ENCODE results near the gene SCLT1. TPM values are rescaled to one million over a fixed set of nuclear protein-coding genes. Genes with fewer than 3 reads are reported as not detected.

The SCLT1 gene
- polyA plus RNA-seq, 2 of the 4 experiments (the other 2 are of a cell fraction): 7.4 to 12.1 TPM

DNA sequence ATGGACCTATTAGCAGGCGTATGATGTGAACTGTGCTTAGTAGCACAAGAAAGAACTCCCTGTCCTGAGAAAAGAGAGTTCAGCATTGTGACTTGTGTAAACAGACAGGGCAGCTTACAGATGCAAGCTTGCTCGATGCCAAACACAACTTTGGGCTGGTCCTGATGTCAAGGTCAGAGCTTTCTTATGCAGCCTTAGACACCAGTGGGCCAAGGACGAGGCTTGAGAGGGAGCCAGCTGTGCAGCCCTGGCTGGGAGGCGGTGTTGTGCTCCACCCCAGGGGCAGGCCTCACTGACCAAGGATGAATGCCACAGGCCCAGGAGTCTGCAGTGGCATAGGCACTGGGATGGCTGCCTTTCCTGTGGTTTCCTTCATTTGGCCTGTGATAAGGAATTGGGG lies 248.4 kb downstream of the SCLT1 start:
- Histone ChIP-seq H3K4me3 (no peak overlapping the region), H3K27ac (no peak overlapping the region), H3K9me3 (no peaks in the 10 kb centered on the region), H3K4me1 (peaks cover 52% of the 10 kb centered on the region), H3K4me2 (0 out of 3 replicates have a peak overlapping the region, but pooled peaks have one; percentile 19)
- ChIA-PET CTCF (interaction anchor here (0.9 kb wide), 1 partner anchor 19 kb away, joined by 5 read pairs; no protein-coding TSS in a partner anchor), POLR2A (no interaction called here)
- ATAC-seq (peak in 1 of 2 experiments; percentile 10; a peak in 1 of 6 replicates), FAIRE-seq (no peak), DNase-seq (ENCODE audit: low read depth in 1 of 2, low spot score in 1 of 2) (no peak)
- TF ChIP-seq, protein P1, sequence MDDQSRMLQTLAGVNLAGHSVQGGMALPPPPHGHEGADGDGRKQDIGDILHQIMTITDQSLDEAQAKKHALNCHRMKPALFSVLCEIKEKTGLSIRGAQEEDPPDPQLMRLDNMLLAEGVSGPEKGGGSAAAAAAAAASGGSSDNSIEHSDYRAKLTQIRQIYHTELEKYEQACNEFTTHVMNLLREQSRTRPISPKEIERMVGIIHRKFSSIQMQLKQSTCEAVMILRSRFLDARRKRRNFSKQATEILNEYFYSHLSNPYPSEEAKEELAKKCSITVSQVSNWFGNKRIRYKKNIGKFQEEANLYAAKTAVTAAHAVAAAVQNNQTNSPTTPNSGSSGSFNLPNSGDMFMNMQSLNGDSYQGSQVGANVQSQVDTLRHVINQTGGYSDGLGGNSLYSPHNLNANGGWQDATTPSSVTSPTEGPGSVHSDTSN (IDR thresholded peaks at IDR 0.05): no peak
- TF ChIP-seq, protein P2, sequence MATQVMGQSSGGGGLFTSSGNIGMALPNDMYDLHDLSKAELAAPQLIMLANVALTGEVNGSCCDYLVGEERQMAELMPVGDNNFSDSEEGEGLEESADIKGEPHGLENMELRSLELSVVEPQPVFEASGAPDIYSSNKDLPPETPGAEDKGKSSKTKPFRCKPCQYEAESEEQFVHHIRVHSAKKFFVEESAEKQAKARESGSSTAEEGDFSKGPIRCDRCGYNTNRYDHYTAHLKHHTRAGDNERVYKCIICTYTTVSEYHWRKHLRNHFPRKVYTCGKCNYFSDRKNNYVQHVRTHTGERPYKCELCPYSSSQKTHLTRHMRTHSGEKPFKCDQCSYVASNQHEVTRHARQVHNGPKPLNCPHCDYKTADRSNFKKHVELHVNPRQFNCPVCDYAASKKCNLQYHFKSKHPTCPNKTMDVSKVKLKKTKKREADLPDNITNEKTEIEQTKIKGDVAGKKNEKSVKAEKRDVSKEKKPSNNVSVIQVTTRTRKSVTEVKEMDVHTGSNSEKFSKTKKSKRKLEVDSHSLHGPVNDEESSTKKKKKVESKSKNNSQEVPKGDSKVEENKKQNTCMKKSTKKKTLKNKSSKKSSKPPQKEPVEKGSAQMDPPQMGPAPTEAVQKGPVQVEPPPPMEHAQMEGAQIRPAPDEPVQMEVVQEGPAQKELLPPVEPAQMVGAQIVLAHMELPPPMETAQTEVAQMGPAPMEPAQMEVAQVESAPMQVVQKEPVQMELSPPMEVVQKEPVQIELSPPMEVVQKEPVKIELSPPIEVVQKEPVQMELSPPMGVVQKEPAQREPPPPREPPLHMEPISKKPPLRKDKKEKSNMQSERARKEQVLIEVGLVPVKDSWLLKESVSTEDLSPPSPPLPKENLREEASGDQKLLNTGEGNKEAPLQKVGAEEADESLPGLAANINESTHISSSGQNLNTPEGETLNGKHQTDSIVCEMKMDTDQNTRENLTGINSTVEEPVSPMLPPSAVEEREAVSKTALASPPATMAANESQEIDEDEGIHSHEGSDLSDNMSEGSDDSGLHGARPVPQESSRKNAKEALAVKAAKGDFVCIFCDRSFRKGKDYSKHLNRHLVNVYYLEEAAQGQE (IDR thresholded peaks at IDR 0.05): no peak
- no peak for TF ChIP-seq MAZ (IDR thresholded peaks at IDR 0.05; ENCODE audit: borderline replicate concordance, low read depth, low read length)
- TF ChIP-seq JUNB (IDR thresholded peaks at IDR 0.05): no peak
- TF ChIP-seq SMC3 (IDR thresholded peaks at IDR 0.05): no peak
- TF ChIP-seq CHD2 (IDR thresholded peaks at IDR 0.05; ENCODE audit: low read length, partially characterized antibody): no peak
- TF ChIP-seq, protein P3, sequence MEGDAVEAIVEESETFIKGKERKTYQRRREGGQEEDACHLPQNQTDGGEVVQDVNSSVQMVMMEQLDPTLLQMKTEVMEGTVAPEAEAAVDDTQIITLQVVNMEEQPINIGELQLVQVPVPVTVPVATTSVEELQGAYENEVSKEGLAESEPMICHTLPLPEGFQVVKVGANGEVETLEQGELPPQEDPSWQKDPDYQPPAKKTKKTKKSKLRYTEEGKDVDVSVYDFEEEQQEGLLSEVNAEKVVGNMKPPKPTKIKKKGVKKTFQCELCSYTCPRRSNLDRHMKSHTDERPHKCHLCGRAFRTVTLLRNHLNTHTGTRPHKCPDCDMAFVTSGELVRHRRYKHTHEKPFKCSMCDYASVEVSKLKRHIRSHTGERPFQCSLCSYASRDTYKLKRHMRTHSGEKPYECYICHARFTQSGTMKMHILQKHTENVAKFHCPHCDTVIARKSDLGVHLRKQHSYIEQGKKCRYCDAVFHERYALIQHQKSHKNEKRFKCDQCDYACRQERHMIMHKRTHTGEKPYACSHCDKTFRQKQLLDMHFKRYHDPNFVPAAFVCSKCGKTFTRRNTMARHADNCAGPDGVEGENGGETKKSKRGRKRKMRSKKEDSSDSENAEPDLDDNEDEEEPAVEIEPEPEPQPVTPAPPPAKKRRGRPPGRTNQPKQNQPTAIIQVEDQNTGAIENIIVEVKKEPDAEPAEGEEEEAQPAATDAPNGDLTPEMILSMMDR (IDR thresholded peaks at IDR 0.05): no peak
- TF ChIP-seq TP53 (CRISPR knock-in tag; IDR thresholded peaks at IDR 0.05): no peak
- no peak for TF ChIP-seq HOXB13 (CRISPR knock-in tag; IDR thresholded peaks at IDR 0.05; ENCODE audit: low read depth)
- no peak for TF ChIP-seq ZC3H11A (IDR thresholded peaks at IDR 0.05)
- TF ChIP-seq FOXS1 (CRISPR knock-in tag; IDR thresholded peaks at IDR 0.05): no peak
- no peak for TF ChIP-seq JUN (IDR thresholded peaks at IDR 0.05)
- no peak for TF ChIP-seq MYC (IDR thresholded peaks at IDR 0.05; ENCODE audit: borderline replicate concordance, low read length)
- TF ChIP-seq BHLHE40 (IDR thresholded peaks at IDR 0.05; ENCODE audit: low read depth, low read length): no peak
- no peak for TF ChIP-seq HDAC2 (IDR thresholded peaks at IDR 0.05)
- WGBS (ENCODE audit: missing lambda C conversion rate): 68% methylated on average over 2 of the region's 4 CpGs

DNA sequence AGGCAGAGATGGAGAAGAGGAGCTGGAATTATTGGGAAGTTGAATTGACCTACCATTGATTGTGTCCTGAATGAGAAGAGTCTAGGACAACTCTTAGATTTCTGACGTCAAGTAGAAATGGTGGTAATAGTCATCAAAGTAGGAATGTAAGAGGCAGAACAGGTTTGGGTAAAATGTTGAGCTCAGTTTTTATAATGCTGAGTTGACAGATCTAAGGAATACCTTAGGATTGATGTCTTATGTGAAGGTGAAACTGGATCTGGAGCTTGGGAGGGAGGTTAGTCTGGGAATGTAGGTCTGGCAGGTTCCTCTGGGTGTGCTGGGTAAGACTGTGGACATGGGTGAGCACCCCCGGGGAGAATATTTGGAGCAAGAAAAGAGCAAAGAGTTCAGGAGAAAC lies 251.9 kb downstream of the SCLT1 start:
- no peak overlapping the region for H3K27ac ChIP-seq
- no peak for FAIRE-seq
- H3K9me3 ChIP-seq: no peaks in the 10 kb centered on the region
- ChIA-PET POLR2A (interaction anchor here (0.6 kb wide), 1 partner anchor 26 kb away, joined by 3 read pairs; no protein-coding TSS in a partner anchor), CTCF (interaction anchor here (1.4 kb wide), 1 partner anchor 9 kb away, joined by 3 read pairs; no protein-coding TSS in a partner anchor)
- peaks cover 67% of the 10 kb centered on the region for H3K4me1 ChIP-seq
- no peak overlapping the region for H3K4me3 ChIP-seq
- TF ChIP-seq, protein P1 (IDR thresholded peaks at IDR 0.05): no peak
- TF ChIP-seq MAFK (IDR thresholded peaks at IDR 0.05; ENCODE audit: partially characterized antibody) (peak; percentile 90), NFE2L2 (conservative IDR thresholded peaks at IDR 0.05; ENCODE audit: low read length) (no peak), FOSB (CRISPR knock-in tag; IDR thresholded peaks at IDR 0.05) (no peak)
- TF ChIP-seq, protein P4, sequence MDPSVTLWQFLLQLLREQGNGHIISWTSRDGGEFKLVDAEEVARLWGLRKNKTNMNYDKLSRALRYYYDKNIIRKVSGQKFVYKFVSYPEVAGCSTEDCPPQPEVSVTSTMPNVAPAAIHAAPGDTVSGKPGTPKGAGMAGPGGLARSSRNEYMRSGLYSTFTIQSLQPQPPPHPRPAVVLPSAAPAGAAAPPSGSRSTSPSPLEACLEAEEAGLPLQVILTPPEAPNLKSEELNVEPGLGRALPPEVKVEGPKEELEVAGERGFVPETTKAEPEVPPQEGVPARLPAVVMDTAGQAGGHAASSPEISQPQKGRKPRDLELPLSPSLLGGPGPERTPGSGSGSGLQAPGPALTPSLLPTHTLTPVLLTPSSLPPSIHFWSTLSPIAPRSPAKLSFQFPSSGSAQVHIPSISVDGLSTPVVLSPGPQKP (IDR thresholded peaks at IDR 0.05; ENCODE audit: low read depth, low read length): no peak
- ATAC-seq: no peak
- DNase-seq (ENCODE audit: low read depth in 1 of 2, low spot score in 1 of 2): no peak
- WGBS (ENCODE audit: missing lambda C conversion rate): 95% methylated on average over 2 of the region's 2 CpGs
- no peak overlapping the region for H3K4me2 ChIP-seq

Measured in A549 (cell line).